ENCODE results near the gene ANKRD11. TPM values are rescaled to one million over a fixed set of nuclear protein-coding genes. Genes with fewer than 3 reads are reported as not detected.

The ANKRD11 gene
- polyA plus RNA-seq, 1 experiment, result 48.1 TPM

- Histone ChIP-seq H3K4me3 (ENCODE audit: low read depth, low read length) (no peak overlapping the region), H3K27me3 (ENCODE audit: control insufficient read depth, insufficient read depth, low read length) (no peaks in the 10 kb centered on the region), H3K9me3 (ENCODE audit: control insufficient read depth, insufficient read depth, low read length) (no peaks in the 10 kb centered on the region), H3K27ac (ENCODE audit: low read depth, low read length) (no peak overlapping the region)
- ChIA-PET CTCF (no interaction called here), POLR2A (interaction anchor here (0.7 kb wide), 1 partner anchor 8 kb away, joined by 4 read pairs; no protein-coding TSS in a partner anchor)
- DNase-seq (ENCODE audit: low read depth, low spot score), result no peak
- no peak for TF ChIP-seq CTCF (IDR thresholded peaks at IDR 0.05; ENCODE audit: low read depth, low read length)
Observed at GRCh38 chr16:89401641-89402445, 88.5 kb downstream of the ANKRD11 start.

- no peak for TF ChIP-seq CTCF (IDR thresholded peaks at IDR 0.05; ENCODE audit: low read depth, low read length)
- Histone ChIP-seq H3K9me3 (ENCODE audit: control insufficient read depth, insufficient read depth, low read length) (no peaks in the 10 kb centered on the region), H3K27ac (ENCODE audit: low read depth, low read length) (no peak overlapping the region), H3K4me3 (ENCODE audit: low read depth, low read length) (no peak overlapping the region), H3K27me3 (ENCODE audit: control insufficient read depth, insufficient read depth, low read length) (no peaks in the 10 kb centered on the region)
- DNase-seq (ENCODE audit: low read depth, low spot score), result no peak
- ChIA-PET CTCF (no interaction called here), POLR2A (no interaction called here)
Observed at GRCh38 chr16:89401205-89401604, 89.2 kb downstream of the ANKRD11 start.

- CTCF ChIA-PET, result no interaction called here
- Histone ChIP-seq H3K4me3 (ENCODE audit: low read depth, low read length) (no peak overlapping the region), H3K27me3 (ENCODE audit: control insufficient read depth, insufficient read depth, low read length) (no peaks in the 10 kb centered on the region), H3K27ac (ENCODE audit: low read depth, low read length) (no peak overlapping the region), H3K9me3 (ENCODE audit: control insufficient read depth, insufficient read depth, low read length) (no peaks in the 10 kb centered on the region)
- no peak for DNase-seq (ENCODE audit: low read depth, low spot score)
- no peak for TF ChIP-seq CTCF (IDR thresholded peaks at IDR 0.05; ENCODE audit: low read depth, low read length)
- POLR2A ChIA-PET, result no interaction called here
Observed at GRCh38 chr16:89400740-89401139, 89.6 kb downstream of the ANKRD11 start.

- Histone ChIP-seq H3K27me3 (ENCODE audit: control insufficient read depth, insufficient read depth, low read length) (no peaks in the 10 kb centered on the region), H3K27ac (ENCODE audit: low read depth, low read length) (no peak overlapping the region), H3K9me3 (ENCODE audit: control insufficient read depth, insufficient read depth, low read length) (no peaks in the 10 kb centered on the region), H3K4me3 (ENCODE audit: low read depth, low read length) (no peak overlapping the region)
- POLR2A ChIA-PET, result interaction anchor here (0.6 kb wide), 1 partner anchor 62 kb away, joined by 3 read pairs; no protein-coding TSS in a partner anchor
- CTCF ChIA-PET, result no interaction called here
- no peak for TF ChIP-seq CTCF (IDR thresholded peaks at IDR 0.05; ENCODE audit: low read depth, low read length)
- no peak for DNase-seq (ENCODE audit: low read depth, low spot score)
Observed at GRCh38 chr16:89398924-89399323, 91.4 kb downstream of the ANKRD11 start.

GRCh38 chr16:89397331-89397861, 93.0 kb downstream of the ANKRD11 start:
- no peak overlapping the region for H3K27ac ChIP-seq (ENCODE audit: low read depth, low read length)
- DNase-seq (ENCODE audit: low read depth, low spot score), result no peak
- no peaks in the 10 kb centered on the region for H3K27me3 ChIP-seq (ENCODE audit: control insufficient read depth, insufficient read depth, low read length)
- CTCF ChIA-PET, result no interaction called here
- POLR2A ChIA-PET, result no interaction called here
- TF ChIP-seq CTCF (IDR thresholded peaks at IDR 0.05; ENCODE audit: low read depth, low read length), result no peak
- no peak overlapping the region for H3K4me3 ChIP-seq (ENCODE audit: low read depth, low read length)
- H3K9me3 ChIP-seq (ENCODE audit: control insufficient read depth, insufficient read depth, low read length), result no peaks in the 10 kb centered on the region
